Trophoblast cell (in vitro differentiated cells and primary cell): ENCODE measurements around the gene DTNB.

ENCODE experiments used
- DNase-seq, 2 donors: peaks; one replicate each; pipeline ENCODE4 v3.0.0-alpha.2; 2016
- H2AFZ ChIP-seq: 2 replicates; pipeline ENCODE4 v1.6.1; 2013; ENCODE audit warnings: low read length, moderate library complexity, mild to moderate bottlenecking; ENCODE audit not compliant: insufficient read depth, poor library complexity
- H2AK5ac ChIP-seq: 2 replicates; pipeline ENCODE4 v1.6.1; 2013; ENCODE audit warnings: mild to moderate bottlenecking, low read length
- H2BK120ac ChIP-seq: 2 replicates; pipeline ENCODE4 v1.6.1; 2013; ENCODE audit warnings: low read length, mild to moderate bottlenecking, moderate library complexity; ENCODE audit not compliant: insufficient read depth, poor library complexity
- H2BK12ac ChIP-seq: 2 replicates; pipeline ENCODE4 v1.6.1; 2013; ENCODE audit warnings: mild to moderate bottlenecking, low read length, moderate library complexity
- H2BK5ac ChIP-seq: 2 replicates; pipeline ENCODE4 v1.6.1; 2013; ENCODE audit warnings: low read length, low read depth, moderate library complexity, mild to moderate bottlenecking; ENCODE audit not compliant: poor library complexity
- H3K14ac ChIP-seq: 2 replicates; pipeline ENCODE4 v1.6.1; 2013; ENCODE audit warnings: mild to moderate bottlenecking, low read length
- H3K18ac ChIP-seq: 2 replicates; pipeline ENCODE4 v1.6.1; 2013; ENCODE audit warnings: mild to moderate bottlenecking, low read length
- H3K23ac ChIP-seq: 2 replicates; pipeline ENCODE4 v1.6.1; 2013; ENCODE audit warnings: low read length
- H3K27ac ChIP-seq: 2 replicates; pipeline ENCODE4 v1.5.1; 2013; ENCODE audit warnings: low read depth, mild to moderate bottlenecking, inconsistent platforms, low read length, moderate library complexity
- H3K27me3 ChIP-seq: 2 replicates; pipeline ENCODE4 v1.6.1; 2013; ENCODE audit warnings: inconsistent platforms, mild to moderate bottlenecking, low read length, moderate library complexity; ENCODE audit not compliant: insufficient read depth
- H3K36me3 ChIP-seq, 2 experiments: 1 replicate in 1 of 2; 2 replicates in 1 of 2; pipeline ENCODE4 v1.6.1; 2013; ENCODE audit warnings: low read length in 2 of 2, mild to moderate bottlenecking in 2 of 2, moderate library complexity in 1 of 2; ENCODE audit not compliant: insufficient read depth in 2 of 2, control insufficient read depth in 1 of 2
- H3K4ac ChIP-seq: 2 replicates; pipeline ENCODE4 v1.6.1; 2013; ENCODE audit warnings: low read depth, mild to moderate bottlenecking, low read length, moderate library complexity
- H3K4me1 ChIP-seq, 2 experiments: 1 replicate in 1 of 2; 2 replicates in 1 of 2; pipeline ENCODE4 v1.6.1; 2013; ENCODE audit warnings: low read length in 2 of 2, mild to moderate bottlenecking in 2 of 2, moderate library complexity in 1 of 2; ENCODE audit not compliant: insufficient read depth in 2 of 2, control insufficient read depth in 1 of 2
- H3K4me2 ChIP-seq: 2 replicates; pipeline ENCODE4 v1.6.1; 2013; ENCODE audit warnings: inconsistent platforms, mild to moderate bottlenecking, low read length, moderate library complexity
- H3K4me3 ChIP-seq: 2 replicates; pipeline ENCODE4 v1.5.1; 2013; ENCODE audit warnings: mild to moderate bottlenecking, low read depth, low read length, inconsistent platforms
- H3K79me1 ChIP-seq: one replicate; pipeline ENCODE4 v1.6.1; 2013; ENCODE audit warnings: low read length
- H3K79me2 ChIP-seq: 2 replicates; pipeline ENCODE4 v1.6.1; 2013; ENCODE audit warnings: low read length, mild to moderate bottlenecking; ENCODE audit not compliant: control insufficient read depth, insufficient read depth, poor library complexity
- H3K9ac ChIP-seq: 2 replicates; pipeline ENCODE4 v1.6.1; 2013; ENCODE audit warnings: mild to moderate bottlenecking, low read length
- H3K9me3 ChIP-seq: 2 replicates; pipeline ENCODE4 v1.6.1; 2013; ENCODE audit warnings: low read depth, mild to moderate bottlenecking, control low read depth, inconsistent platforms, low read length; ENCODE audit not compliant: insufficient read depth
- H4K12ac ChIP-seq: 2 replicates; pipeline ENCODE4 v1.6.1; 2013; ENCODE audit warnings: low read depth, mild to moderate bottlenecking, low read length, moderate library complexity
- H4K8ac ChIP-seq: 2 replicates; pipeline ENCODE4 v1.6.1; 2013; ENCODE audit warnings: low read depth, mild to moderate bottlenecking, low read length, moderate library complexity
- H4K91ac ChIP-seq: one replicate; pipeline ENCODE4 v1.6.1; 2013; ENCODE audit warnings: low read depth, mild to moderate bottlenecking, low read length, moderate library complexity
- WGBS: extraction: QIAGEN DNeasy Blood & Tissue Kit; methylation state at CpG from one replicate; pipeline ENCODE4 v1.1.7; 2013; ENCODE audit warnings: missing lambda C conversion rate; ENCODE audit not compliant: insufficient read length, insufficient coverage; ENCODE audit errors: extremely low coverage; 5-methylcytosine and 5-hydroxymethylcytosine counted together

The DTNB gene

GRCh38 chr2:25491966-25492532, 181.3 kb downstream of the DTNB start:
- Histone ChIP-seq H4K12ac (no peak overlapping the region), H3K9me3 (no peaks in the 10 kb centered on the region), H3K4me1 (peaks cover 0 to 2% of the 10 kb centered on the region in 2 experiments), H2BK120ac (no peak overlapping the region), H2BK12ac (no peak overlapping the region), H2BK5ac (no peak overlapping the region), H3K36me3 (no peaks in the 10 kb centered on the region), H3K4me2 (no peak overlapping the region), H3K4me3 (no peak overlapping the region), H2AFZ (no peak overlapping the region), H3K14ac (no peak overlapping the region), H2AK5ac (no peak overlapping the region), H3K27ac (no peak overlapping the region), H3K79me1 (no peaks in the 10 kb centered on the region), H4K91ac (no peak overlapping the region), H3K4ac (no peak overlapping the region), H3K23ac (no peak overlapping the region), H3K9ac (no peak overlapping the region), H3K18ac (no peak overlapping the region), H4K8ac (no peak overlapping the region), H3K27me3 (no peaks in the 10 kb centered on the region), H3K79me2 (no peaks in the 10 kb centered on the region)
- no peak for DNase-seq
- no CpG with 5 or more reads among the region's 6 CpGs for WGBS

- no peak overlapping the region for H3K4me2 ChIP-seq
- H3K9ac ChIP-seq: no peak overlapping the region
- no peaks in the 10 kb centered on the region for H3K79me1 ChIP-seq
- H3K4me1 ChIP-seq: peaks cover 0 to 2% of the 10 kb centered on the region in 2 experiments
- H4K8ac ChIP-seq: no peak overlapping the region
- no peak overlapping the region for H3K14ac ChIP-seq
- no peaks in the 10 kb centered on the region for H3K79me2 ChIP-seq
- DNase-seq: peak in 1 of 2 donors; percentile 39
- H3K36me3 ChIP-seq: no peaks in the 10 kb centered on the region
- no peak overlapping the region for H4K91ac ChIP-seq
- H3K4ac ChIP-seq: no peak overlapping the region
- no peaks in the 10 kb centered on the region for H3K9me3 ChIP-seq
- H3K27ac ChIP-seq: no peak overlapping the region
- H2BK5ac ChIP-seq: no peak overlapping the region
- H3K18ac ChIP-seq: no peak overlapping the region
- no peak overlapping the region for H4K12ac ChIP-seq
- no peak overlapping the region for H3K4me3 ChIP-seq
- H2AK5ac ChIP-seq: no peak overlapping the region
- no peaks in the 10 kb centered on the region for H3K27me3 ChIP-seq
- H2BK12ac ChIP-seq: no peak overlapping the region
- H2BK120ac ChIP-seq: no peak overlapping the region
- no peak overlapping the region for H3K23ac ChIP-seq
- no CpG with 5 or more reads among the region's 6 CpGs for WGBS
- no peak overlapping the region for H2AFZ ChIP-seq
These were observed 182.2 kb downstream of the DTNB start for GRCh38 chr2:25491003-25491696.

- H3K4me3 ChIP-seq: no peak overlapping the region
- no peak overlapping the region for H2AK5ac ChIP-seq
- H4K8ac ChIP-seq: no peak overlapping the region
- H2BK120ac ChIP-seq: no peak overlapping the region
- H3K4ac ChIP-seq: no peak overlapping the region
- DNase-seq: no peak
- H3K4me1 ChIP-seq: peaks cover 0 to 2% of the 10 kb centered on the region in 2 experiments
- H3K18ac ChIP-seq: no peak overlapping the region
- H3K36me3 ChIP-seq: no peaks in the 10 kb centered on the region
- H3K9me3 ChIP-seq: no peaks in the 10 kb centered on the region
- no peak overlapping the region for H2BK5ac ChIP-seq
- no peak overlapping the region for H4K91ac ChIP-seq
- no peak overlapping the region for H3K27ac ChIP-seq
- H4K12ac ChIP-seq: no peak overlapping the region
- no peak overlapping the region for H2AFZ ChIP-seq
- H3K79me2 ChIP-seq: no peaks in the 10 kb centered on the region
- no peak overlapping the region for H3K9ac ChIP-seq
- no CpG with 5 or more reads among the region's 3 CpGs for WGBS
- H3K79me1 ChIP-seq: no peaks in the 10 kb centered on the region
- H3K27me3 ChIP-seq: no peaks in the 10 kb centered on the region
- H2BK12ac ChIP-seq: no peak overlapping the region
- H3K14ac ChIP-seq: no peak overlapping the region
- H3K23ac ChIP-seq: no peak overlapping the region
- no peak overlapping the region for H3K4me2 ChIP-seq
These were observed 183.2 kb downstream of the DTNB start for GRCh38 chr2:25490217-25490616.

- Histone ChIP-seq H3K9me3 (no peaks in the 10 kb centered on the region), H3K79me2 (no peaks in the 10 kb centered on the region), H3K27ac (no peak overlapping the region), H4K8ac (no peak overlapping the region), H3K4me3 (no peak overlapping the region), H3K27me3 (no peaks in the 10 kb centered on the region), H4K12ac (no peak overlapping the region), H2BK12ac (no peak overlapping the region), H3K23ac (no peak overlapping the region), H3K79me1 (no peaks in the 10 kb centered on the region), H2AFZ (no peak overlapping the region), H2AK5ac (no peak overlapping the region), H3K4me2 (no peak overlapping the region), H3K18ac (no peak overlapping the region), H2BK120ac (no peak overlapping the region), H3K14ac (no peak overlapping the region), H2BK5ac (no peak overlapping the region), H3K9ac (no peak overlapping the region), H3K4ac (no peak overlapping the region), H3K36me3 (no peaks in the 10 kb centered on the region), H3K4me1 (peaks cover 0 to 2% of the 10 kb centered on the region in 2 experiments), H4K91ac (no peak overlapping the region)
- DNase-seq: no peak
- no CpG with 5 or more reads among the region's 1 CpG for WGBS
These were observed 183.7 kb downstream of the DTNB start for GRCh38 chr2:25489631-25490030.
